Stimulated activated CD4-positive, alpha-beta T cell treated with anti-CD3 and anti-CD28 coated beads, Interleukin-1b, Interleukin-23, amount 100 ng/mL, for 1 hour (primary cell): ENCODE results near the gene STARD3.
"Not testable (repeated sequence)": the region's sequence is repeated elsewhere in the genome, so short reads cannot be mapped to it uniquely, and the experiment has no call there.

Source experiments
- DNase-seq, 2 donors: peaks; one replicate each; pipeline ENCODE4 v3.0.0-alpha.2; 2020; ENCODE audit warnings: low read depth in 2 of 2

Gene STARD3

DNA sequence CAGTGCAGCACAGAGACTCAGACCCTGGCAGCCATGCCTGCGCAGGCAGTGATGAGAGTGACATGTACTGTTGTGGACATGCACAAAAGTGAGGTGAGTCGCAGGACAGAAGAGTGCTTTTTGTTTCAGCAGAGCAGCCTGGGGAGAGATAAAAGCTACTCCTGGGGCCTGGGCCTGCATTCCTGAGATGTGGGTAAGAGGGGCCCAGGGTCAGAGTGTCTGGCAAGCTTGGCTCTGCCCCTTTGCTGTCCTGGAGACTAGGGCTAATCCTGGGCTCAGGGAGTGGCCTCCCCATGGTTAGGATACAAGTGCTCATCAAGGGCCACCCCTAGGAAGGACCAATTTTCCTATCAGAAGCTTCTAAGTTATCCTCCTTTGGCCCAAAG, 58.1 kb downstream of the STARD3 start:
- DNase-seq = no peak

DNA sequence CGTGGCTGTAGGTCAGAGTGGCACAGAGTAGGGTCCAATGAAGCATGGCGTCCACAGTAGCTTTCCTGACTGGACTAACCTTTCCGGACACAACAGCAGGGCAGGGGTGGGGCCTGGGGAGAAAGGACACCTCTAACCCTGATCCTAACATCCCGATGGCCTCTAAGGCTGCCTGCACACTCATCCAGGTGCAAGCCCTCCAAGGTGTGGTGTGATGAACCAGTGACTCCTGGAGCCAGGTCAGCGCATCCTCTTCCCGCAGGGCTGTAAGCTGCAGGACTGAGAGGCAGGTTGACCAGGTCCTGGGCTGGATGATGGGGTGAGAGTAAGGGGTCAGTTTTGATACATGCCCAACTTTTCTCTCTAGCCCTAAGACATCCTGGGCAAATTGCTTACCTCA, 59.8 kb downstream of the STARD3 start:
- DNase-seq = no peak

DNA sequence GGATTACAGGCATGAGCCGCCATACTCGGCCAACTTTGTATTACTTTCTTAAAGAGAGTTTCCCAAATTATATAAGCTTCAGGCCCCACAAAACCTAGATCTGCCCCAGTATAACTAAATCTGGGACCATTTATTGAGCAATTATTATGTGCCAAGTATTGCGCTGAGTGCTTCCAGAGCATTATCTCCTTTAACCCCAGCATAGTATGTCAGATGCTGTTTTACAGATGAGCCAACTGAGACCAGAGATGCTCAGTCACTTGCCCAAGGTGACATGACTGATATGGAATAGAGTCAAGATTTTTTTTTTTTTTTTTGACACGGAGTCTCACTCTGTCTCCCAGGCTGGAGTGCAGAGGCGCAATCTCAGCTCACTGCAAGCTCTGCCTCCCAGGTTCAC, 61.0 kb downstream of the STARD3 start:
- DNase-seq = no peak

DNA sequence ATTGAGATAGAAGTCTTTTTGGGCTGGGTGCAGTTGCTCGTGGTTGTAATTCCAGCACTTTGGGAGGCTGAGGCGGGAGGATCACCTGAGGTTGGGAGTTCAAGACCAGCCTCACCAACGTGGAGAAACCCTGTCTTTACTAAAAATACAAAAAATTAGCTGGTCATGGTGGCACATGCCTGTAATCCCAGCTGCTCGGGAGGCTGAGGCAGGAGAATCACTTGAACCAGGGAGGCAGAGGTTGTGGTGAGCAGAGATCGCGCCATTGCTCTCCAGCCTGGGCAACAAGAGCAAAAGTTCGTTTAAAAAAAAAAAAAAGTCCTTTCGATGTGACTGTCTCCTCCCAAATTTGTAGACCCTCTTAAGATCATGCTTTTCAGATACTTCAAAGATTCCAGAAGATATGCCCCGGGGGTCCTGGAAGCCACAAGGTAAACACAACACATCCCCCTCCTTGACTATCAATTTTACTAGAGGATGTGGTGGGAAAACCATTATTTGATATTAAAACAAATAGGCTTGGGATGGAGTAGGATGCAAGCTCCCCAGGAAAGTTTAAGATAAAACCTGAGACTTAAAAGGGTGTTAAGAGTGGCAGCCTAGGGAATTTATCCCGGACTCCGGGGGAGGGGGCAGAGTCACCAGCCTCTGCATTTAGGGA, 62.3 kb downstream of the STARD3 start:
- DNase-seq = not testable (repeated sequence)

DNA sequence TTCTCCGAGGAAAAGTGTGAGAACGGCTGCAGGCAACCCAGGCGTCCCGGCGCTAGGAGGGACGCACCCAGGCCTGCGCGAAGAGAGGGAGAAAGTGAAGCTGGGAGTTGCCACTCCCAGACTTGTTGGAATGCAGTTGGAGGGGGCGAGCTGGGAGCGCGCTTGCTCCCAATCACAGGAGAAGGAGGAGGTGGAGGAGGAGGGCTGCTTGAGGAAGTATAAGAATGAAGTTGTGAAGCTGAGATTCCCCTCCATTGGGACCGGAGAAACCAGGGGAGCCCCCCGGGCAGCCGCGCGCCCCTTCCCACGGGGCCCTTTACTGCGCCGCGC, 62.8 kb downstream of the STARD3 start, which contains the start of gene ERBB2:
TSS of gene ERBB2 (plus strand) at position 247 of the 330 bp plus-strand sequence. CDS start 175 bp downstream, outside the sequence.
- DNase-seq = no peak

DNA sequence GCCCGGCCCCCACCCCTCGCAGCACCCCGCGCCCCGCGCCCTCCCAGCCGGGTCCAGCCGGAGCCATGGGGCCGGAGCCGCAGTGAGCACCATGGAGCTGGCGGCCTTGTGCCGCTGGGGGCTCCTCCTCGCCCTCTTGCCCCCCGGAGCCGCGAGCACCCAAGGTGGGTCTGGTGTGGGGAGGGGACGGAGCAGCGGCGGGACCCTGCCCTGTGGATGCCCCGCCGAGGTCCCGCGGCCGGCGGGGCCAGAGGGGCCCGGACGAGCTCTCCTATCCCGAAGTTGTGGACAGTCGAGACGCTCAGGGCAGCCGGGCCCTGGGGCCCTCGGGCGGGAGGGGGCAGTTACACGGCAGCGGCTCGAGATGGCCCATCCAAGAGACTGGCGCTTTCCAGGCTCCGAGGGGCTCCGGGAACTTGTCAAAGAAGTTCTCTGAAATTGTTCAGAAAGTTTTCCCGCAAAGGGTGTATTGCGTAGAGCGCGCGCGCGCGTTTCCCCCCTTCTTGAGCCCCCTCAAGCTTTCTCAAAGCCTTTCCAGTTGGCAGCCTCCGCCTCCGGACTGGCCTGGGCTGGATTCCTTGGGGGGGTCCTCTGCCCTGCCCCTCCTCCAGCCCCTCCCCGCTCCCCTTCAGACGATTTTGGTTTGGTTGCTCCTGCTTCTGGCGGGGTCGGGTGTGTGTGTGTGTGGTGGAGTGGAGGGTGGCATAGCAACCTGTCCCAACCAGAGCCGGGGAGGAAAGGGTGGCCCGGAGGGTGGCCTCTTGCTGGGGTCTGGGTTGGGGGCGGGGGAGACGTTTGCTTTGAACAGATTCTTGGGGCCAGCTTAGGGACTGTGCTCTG, 63.4 kb downstream of the STARD3 start:
- no peak for DNase-seq

DNA sequence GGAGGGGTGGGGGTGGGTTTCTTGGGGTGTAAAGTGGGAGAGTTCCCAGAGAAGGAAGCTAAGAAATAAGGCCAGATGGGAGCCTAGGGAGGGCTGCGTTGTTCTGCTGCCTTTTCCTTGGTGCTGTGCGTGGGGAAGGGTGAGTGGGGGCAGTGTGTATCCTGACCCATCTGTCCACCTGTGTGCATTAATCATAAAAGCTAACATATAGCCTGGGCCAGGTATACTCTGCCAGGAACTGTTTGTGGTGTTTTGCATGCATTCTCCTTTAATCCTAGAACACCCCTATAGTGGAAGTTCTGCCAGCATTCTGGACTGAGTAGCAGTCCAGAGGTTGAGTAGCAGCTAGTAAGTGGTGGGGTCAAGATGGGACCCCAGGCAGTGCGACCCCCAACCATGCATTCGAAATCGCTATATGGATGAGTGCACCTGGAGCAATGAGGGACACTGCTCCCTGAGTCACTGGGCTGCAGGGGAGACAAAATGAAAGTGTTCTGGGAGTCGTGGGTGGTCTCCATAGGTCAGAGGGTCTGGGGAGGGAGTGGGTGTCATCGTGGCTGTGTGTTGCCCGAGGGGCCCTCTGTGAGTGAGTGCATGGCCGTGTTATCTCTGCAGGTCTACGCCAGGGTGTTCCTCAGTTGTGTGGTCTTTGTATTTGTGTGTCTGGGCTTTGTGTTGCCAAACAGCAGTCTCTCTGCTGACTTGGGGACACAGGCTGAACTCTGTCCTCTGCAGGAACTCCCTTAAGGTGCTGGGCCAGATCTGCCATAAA, 64.3 kb downstream of the STARD3 start:
- no peak for DNase-seq

DNA sequence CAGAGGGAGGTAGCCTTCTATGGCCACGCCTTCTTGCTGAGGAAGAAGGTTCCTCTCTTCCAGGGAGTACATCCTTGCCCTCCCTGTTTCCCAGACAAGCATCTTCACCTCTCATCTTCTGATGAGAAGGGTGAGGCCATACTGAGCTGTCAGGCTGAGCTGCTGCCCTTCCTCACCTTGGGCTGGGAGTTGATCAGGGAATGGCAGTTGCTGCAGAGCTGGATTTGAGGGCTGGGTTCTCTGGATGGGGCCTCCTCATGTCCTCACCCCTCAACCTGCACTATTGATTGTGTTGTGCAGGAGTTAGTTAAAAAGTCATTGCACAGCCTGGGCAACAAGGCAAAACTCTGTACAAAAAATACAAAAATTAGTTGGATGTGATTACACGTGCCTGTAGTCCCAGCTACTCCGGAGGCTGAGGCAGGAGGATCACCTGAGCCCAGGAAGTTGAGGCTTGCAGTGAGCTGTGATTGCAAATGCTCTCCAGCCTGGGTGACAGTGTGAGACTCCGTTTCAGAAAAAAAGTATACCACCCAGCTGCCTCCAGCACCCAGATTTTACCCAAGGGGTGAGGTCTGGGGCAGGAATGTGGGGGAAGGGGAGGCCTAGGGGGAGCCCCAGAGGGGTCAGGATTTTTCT, 65.0 kb downstream of the STARD3 start:
- no peak for DNase-seq

DNA sequence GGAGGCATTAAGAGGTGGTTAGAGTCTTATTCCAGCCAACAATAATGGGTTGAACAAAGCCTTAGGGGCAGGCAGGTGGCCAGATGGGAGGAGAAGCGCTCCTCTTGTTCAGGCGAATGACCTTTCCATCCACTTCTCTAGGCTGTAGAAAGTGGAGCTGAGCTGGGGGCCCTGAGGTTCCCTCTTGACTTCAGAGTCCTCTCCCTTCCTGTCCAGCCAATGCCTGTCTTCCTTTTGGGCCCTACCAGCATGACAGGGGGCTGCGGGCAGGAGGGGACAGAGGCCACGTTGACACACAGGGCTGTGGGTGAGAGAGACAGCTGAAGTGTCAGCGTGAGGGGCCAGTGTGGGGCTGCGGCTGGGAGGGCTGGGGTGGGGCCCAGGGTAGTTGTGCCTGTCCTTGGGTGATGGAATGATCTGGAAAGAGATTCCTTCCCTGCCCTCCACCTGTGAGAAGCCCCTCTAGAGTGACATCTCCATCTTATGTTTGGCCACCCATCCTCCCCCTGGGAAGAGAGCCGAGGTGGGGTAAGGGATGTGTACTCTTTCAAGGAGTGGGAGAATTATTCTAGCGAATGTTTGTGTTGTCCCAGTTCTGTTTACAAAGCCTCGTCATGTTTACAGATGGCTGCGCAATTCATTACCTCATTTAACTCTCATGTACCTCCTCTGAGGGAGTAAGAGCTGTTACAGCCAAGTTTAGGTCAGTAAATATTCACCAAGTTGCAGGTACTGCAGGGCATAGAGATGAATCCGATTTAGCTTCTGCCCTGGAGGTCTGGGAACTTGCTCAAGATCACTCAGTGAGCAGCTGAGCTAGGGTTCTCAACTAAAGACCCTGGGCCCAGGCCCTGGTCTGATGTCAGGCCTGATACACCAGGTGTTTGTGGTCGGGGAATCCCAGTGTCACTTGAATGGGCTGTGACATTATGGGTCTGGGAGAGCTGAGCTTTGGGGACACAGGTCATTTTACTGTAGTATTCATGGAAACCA, 66.3 kb downstream of the STARD3 start:
- DNase-seq = no peak

DNA sequence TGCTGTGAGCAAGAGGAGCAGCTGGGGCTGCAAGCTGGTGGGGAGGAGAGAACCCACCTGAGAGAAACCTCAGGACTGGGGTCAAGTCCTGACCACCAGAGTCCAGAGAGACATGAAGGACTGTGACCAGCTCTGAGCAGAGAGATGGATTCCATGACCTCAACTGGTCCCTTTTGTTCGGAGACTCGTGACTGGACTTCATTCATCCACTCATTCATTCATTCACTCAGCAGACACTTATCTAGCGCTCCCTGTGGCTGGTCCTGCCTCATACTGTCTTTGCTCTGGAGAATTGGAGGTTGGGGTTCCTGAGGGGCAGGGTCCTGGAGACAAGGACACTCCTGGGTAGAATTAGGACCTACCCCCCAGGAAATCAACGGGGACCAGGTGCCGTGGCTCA, 67.0 kb downstream of the STARD3 start:
- no peak for DNase-seq

DNA sequence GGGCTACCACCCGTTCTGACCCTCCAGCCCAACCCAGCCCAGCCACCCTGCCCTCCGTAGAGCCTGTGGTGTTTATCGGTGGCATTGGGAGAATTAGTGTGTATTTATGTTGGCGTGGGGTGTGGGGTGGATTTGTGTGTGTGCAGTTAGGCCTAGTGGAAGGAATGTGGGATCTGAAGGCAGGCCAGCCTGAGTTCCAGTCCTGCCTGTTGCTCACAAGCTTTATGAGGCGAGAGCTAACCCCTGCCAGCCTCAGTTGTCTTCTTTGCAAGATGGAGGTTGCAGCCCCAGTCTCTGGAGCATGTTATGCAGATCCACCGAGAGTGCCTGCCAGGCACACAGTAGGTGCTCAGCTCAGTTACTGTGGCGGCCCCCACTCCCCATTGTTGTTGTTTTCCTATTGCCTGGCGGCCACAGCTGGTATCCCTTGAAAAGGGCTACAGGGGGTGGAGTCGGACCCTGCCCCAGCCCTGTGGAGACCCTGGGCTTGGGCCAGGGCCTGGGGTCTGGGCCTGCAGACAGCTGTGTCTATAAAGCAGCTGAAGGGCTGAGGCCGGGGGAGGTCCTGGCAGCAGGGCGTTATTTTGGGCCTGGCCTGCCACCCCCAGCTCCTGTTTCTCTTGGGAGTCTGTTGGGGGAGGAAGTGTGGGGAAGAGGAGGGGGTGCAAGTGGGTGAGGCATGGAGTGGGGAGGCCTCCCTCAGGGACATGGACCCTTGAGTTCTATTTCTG, 68.0 kb downstream of the STARD3 start:
- DNase-seq = no peak

DNA sequence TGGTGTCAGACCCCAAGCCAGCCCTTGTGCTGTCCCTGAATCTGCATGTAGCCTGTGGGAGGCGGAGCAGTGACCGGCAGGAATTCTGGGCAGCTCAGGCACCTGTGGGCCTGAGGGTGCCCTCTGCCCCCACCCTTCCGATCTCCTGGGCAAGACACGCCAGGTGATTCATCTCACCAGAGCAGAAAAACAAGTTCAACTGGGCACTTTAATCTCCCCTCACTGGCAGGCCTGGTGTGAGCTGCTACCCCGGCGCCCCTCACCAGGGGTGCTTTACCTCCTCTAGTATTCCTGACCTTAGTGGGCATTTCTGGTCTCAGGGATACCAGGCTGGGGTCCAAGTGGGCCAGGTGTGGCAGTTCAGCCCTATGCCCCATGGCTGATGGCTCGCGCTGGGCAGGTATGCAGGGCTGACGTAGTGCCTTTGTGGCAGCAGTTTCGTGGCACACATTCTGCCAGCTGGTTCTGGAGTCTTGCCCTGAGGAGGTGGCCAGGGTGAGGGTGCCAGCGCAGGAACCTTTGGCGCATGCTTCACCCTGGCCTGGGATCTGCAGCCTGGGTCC, 68.9 kb downstream of the STARD3 start:
- no peak for DNase-seq

DNA sequence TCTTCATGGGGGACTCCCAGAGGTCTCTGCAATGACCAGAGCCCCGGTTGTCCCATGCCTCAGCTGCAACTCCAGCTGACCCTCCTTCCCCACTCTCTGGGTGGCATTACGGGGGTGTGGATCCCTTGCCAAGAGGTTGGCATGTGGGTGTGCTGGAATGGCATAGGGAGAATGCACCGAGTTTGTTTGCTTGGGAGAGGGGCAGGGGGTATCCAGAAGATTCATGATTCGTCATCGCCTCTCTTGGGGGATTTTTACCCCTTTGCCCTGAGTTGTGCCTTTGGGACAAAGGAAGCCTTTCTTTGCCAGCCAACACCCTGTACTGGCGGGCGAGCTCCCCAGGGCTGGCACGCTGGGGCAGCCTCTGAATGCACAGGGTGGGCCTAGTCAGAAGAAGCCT, 69.4 kb downstream of the STARD3 start:
- DNase-seq = no peak

DNA sequence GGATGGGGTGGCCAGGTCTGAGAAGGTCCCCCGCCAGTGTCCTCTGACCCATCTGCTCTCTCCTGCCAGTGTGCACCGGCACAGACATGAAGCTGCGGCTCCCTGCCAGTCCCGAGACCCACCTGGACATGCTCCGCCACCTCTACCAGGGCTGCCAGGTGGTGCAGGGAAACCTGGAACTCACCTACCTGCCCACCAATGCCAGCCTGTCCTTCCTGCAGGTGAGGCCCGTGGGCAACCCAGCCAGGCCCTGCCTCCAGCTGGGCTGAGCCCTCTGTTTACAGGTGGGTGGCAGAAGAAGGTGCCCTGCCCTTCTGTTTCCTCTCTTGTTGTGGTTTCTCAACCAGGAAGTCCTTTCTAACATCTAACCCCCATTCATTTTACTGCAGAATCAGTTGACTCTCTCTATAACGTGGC, 70.0 kb downstream of the STARD3 start:
- no peak for DNase-seq

DNA sequence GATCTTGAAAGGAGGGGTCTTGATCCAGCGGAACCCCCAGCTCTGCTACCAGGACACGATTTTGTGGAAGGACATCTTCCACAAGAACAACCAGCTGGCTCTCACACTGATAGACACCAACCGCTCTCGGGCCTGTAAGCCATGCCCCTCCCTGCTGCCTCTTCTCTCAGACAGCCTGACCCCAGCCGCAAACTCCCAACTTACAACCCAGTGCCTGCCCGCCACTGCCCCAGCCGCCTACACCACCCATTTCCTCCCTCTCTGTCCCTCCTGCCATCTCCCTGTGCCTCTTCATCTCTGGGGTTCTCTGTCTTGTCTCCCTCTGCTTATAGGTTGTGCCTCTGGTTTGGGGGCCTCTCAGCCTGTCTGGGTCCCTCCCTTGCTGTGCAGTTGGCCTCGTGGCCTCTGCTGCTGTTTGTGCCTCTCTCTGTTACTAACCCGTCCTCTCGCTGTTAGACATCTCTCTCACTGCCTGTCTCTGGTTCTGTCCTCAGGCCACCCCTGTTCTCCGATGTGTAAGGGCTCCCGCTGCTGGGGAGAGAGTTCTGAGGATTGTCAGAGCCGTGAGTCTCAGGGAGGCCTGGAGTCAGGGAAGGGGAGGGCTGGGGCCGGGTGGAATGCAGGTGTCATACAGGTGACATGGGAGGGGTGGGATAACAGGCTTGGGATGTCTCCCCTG, 72.5 kb downstream of the STARD3 start:
- DNase-seq = no peak

DNA sequence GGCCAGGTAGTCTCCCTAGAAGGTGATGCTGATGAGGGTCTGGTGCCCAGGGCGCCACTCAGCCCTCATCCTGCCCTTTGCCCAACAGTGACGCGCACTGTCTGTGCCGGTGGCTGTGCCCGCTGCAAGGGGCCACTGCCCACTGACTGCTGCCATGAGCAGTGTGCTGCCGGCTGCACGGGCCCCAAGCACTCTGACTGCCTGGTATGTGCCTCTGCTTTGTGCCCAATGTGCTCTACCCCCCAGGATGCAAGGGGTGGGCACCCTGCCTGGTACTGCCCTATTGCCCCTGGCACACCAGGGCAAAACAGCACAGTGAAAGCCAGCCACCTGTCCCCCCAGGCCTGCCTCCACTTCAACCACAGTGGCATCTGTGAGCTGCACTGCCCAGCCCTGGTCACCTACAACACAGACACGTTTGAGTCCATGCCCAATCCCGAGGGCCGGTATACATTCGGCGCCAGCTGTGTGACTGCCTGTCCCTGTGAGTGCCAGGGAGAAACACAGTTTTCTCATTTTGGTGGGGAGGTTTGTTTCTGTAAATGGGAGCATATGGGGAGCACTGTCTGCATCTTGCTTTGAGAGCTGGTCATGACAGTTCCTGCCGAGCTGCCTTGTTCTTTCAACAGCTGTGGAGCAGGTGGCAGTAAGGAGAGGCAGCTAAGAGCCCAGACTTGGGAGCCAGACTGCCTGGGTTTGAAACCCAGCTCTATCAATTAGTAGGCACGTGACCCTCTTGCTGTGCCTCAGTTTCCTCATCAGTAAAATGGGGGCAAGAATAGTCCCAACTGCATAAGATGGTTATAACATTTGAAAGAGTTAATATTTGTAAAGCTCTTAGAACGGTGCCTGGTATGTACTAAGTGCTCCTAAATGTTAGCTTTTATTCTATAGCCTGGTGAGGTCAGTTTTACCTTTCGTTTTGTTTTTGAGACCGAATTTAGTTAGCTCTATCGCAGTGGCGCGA, 73.3 kb downstream of the STARD3 start:
- no peak for DNase-seq

DNA sequence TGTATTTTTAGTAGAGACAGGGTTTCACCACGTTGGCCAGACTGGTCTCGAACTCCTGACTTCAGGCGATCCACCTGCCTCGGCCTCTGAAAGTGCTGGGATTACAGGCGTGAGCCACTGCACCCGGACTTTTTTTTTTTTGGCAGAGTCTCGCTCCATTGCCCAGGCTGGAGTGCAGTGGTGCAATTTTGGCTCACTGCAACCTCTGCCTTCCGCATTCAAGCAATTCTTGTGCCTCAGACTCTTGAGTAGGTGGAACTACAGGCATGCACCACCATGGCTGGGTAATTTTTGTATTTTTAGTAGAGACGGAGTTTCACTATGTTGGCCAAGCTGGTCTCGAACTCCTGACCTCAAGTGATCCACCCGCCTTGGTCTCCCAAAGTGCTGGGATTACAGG, 74.1 kb downstream of the STARD3 start:
- DNase-seq = not testable (repeated sequence)

DNA sequence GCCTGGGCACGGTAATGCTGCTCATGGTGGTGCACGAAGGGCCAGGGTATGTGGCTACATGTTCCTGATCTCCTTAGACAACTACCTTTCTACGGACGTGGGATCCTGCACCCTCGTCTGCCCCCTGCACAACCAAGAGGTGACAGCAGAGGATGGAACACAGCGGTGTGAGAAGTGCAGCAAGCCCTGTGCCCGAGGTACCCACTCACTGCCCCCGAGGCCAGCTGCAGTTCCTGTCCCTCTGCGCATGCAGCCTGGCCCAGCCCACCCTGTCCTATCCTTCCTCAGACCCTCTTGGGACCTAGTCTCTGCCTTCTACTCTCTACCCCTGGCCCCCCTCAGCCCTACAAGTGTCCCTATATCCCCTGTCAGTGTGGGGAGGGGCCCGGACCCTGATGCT, 74.9 kb downstream of the STARD3 start:
- no peak for DNase-seq
